Panc1 (cell line): Measurements from ENCODE around the gene TMEM151B.

Experiments
- POLR2AphosphoS5 ChIP-seq: IDR thresholded peaks from 2 replicates; pipeline ENCODE4 v1.6.1; 2012; ENCODE audit warnings: mild to moderate bottlenecking, low read depth, low read length, moderate library complexity
- TCF7L2 ChIP-seq: IDR thresholded peaks from 2 replicates; pipeline ENCODE4 v1.6.1; 2011; ENCODE audit warnings: mild to moderate bottlenecking, low read depth, low read length, inconsistent platforms
- TF ChIP-seq, protein P1 (sequence below), 2 experiments: IDR thresholded peaks; 2 replicates each; pipeline ENCODE4 v1.6.1; 2011 to 2012; ENCODE audit warnings: low read depth in 2 of 2, control low read depth in 1 of 2, low read length in 1 of 2, mild to moderate bottlenecking in 1 of 2, moderate library complexity in 1 of 2; ENCODE audit not compliant: insufficient read depth in 1 of 2
- TF ChIP-seq, protein P2 (sequence below): fragments of 450-650 bp; IDR thresholded peaks from 2 replicates; pipeline ENCODE4 v1.5.1; 2017; ENCODE audit warnings: mild to moderate bottlenecking

DNA sequence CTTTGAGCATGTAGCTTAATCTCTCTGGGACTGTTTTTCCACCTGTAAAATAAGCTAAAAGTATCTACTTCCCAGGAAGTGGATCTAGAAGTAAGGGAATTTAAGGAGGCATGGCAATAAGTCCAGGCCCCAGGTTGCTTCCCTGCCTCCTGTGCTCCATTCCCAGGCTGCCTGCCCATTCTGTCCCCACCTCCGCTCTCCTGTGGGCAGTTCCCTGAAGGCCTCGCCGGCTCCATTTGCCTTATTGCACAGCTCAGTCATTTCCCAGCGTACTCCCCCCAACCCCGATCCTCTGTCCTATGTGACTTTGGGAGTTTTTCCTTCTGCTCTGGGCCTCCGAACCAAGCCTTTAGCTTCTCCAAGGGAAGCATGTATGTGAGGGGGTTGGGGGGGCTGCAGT lies 42.2 kb upstream of the TMEM151B start:
- TF ChIP-seq, protein P1, sequence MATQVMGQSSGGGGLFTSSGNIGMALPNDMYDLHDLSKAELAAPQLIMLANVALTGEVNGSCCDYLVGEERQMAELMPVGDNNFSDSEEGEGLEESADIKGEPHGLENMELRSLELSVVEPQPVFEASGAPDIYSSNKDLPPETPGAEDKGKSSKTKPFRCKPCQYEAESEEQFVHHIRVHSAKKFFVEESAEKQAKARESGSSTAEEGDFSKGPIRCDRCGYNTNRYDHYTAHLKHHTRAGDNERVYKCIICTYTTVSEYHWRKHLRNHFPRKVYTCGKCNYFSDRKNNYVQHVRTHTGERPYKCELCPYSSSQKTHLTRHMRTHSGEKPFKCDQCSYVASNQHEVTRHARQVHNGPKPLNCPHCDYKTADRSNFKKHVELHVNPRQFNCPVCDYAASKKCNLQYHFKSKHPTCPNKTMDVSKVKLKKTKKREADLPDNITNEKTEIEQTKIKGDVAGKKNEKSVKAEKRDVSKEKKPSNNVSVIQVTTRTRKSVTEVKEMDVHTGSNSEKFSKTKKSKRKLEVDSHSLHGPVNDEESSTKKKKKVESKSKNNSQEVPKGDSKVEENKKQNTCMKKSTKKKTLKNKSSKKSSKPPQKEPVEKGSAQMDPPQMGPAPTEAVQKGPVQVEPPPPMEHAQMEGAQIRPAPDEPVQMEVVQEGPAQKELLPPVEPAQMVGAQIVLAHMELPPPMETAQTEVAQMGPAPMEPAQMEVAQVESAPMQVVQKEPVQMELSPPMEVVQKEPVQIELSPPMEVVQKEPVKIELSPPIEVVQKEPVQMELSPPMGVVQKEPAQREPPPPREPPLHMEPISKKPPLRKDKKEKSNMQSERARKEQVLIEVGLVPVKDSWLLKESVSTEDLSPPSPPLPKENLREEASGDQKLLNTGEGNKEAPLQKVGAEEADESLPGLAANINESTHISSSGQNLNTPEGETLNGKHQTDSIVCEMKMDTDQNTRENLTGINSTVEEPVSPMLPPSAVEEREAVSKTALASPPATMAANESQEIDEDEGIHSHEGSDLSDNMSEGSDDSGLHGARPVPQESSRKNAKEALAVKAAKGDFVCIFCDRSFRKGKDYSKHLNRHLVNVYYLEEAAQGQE (IDR thresholded peaks at IDR 0.05; ENCODE audit: insufficient read depth in 1 of 2, low read depth in 2 of 2, low read length in 1 of 2), result no peak
- TF ChIP-seq TCF7L2, result no peak
- TF ChIP-seq, protein P2, sequence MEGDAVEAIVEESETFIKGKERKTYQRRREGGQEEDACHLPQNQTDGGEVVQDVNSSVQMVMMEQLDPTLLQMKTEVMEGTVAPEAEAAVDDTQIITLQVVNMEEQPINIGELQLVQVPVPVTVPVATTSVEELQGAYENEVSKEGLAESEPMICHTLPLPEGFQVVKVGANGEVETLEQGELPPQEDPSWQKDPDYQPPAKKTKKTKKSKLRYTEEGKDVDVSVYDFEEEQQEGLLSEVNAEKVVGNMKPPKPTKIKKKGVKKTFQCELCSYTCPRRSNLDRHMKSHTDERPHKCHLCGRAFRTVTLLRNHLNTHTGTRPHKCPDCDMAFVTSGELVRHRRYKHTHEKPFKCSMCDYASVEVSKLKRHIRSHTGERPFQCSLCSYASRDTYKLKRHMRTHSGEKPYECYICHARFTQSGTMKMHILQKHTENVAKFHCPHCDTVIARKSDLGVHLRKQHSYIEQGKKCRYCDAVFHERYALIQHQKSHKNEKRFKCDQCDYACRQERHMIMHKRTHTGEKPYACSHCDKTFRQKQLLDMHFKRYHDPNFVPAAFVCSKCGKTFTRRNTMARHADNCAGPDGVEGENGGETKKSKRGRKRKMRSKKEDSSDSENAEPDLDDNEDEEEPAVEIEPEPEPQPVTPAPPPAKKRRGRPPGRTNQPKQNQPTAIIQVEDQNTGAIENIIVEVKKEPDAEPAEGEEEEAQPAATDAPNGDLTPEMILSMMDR, result no peak
- no peak for TF ChIP-seq POLR2AphosphoS5
